Liver (tissue), 9 donors: ENCODE measurements around the gene EXTL1. TPM values are rescaled to one million over a fixed set of nuclear protein-coding genes. Genes with fewer than 3 reads are reported as not detected.

ENCODE experiments used
- DNase-seq: peaks from one replicate; pipeline ENCODE4 v3.0.0-alpha.2; 2017; ENCODE audit warnings: low spot score
- H3K27ac ChIP-seq, 2 donors: one replicate each; pipeline ENCODE4 v1.7.0; 2013; ENCODE audit warnings: inconsistent platforms in 2 of 2, low read length in 2 of 2, control low read depth in 1 of 2, low read depth in 1 of 2, mild to moderate bottlenecking in 1 of 2
- H3K27me3 ChIP-seq, 4 donors: one replicate each; pipeline versions ENCODE4 v1.6.1 to v1.7.0; 2013; ENCODE audit warnings: low read length in 3 of 4, inconsistent platforms in 1 of 4, mild to moderate bottlenecking in 1 of 4, moderate library complexity in 1 of 4; ENCODE audit not compliant: control insufficient read depth in 4 of 4, insufficient read depth in 4 of 4
- H3K36me3 ChIP-seq, 4 donors: one replicate each; pipeline versions ENCODE4 v1.6.1 to v1.7.0; 2013; ENCODE audit warnings: low read length in 3 of 4, mild to moderate bottlenecking in 3 of 4, low read depth in 1 of 4, moderate library complexity in 1 of 4; ENCODE audit not compliant: control insufficient read depth in 4 of 4, insufficient read depth in 3 of 4
- H3K4me1 ChIP-seq, 4 donors: one replicate each; pipeline versions ENCODE4 v1.6.1 to v1.7.0; 2013; ENCODE audit warnings: low read length in 3 of 4, mild to moderate bottlenecking in 3 of 4, moderate library complexity in 1 of 4; ENCODE audit not compliant: control insufficient read depth in 4 of 4, insufficient read depth in 4 of 4
- H3K4me3 ChIP-seq, 3 donors: one replicate each; pipeline versions ENCODE4 v1.6.1 to v1.7.0; 2013; ENCODE audit warnings: low read length in 3 of 3, control low read depth in 1 of 3, low read depth in 1 of 3, mild to moderate bottlenecking in 1 of 3
- H3K9ac ChIP-seq, 2 donors: one replicate each; pipeline ENCODE4 v1.7.0; 2013; ENCODE audit warnings: low read length in 2 of 2, mild to moderate bottlenecking in 2 of 2, moderate library complexity in 2 of 2, control low read depth in 1 of 2, low read depth in 1 of 2
- H3K9me3 ChIP-seq, 4 donors: one replicate each; pipeline versions ENCODE4 v1.6.1 to v1.7.0; 2013; ENCODE audit warnings: low read length in 3 of 4; ENCODE audit not compliant: control insufficient read depth in 4 of 4
- FOXA1 ChIP-seq: IDR thresholded peaks from 2 replicates; pipeline ENCODE4 v1.6.1; 2016; ENCODE audit warnings: antibody characterized with exemption
- FOXA2 ChIP-seq: IDR thresholded peaks from 2 replicates; pipeline ENCODE4 v1.6.1; 2016; ENCODE audit warnings: antibody characterized with exemption
- GABPA ChIP-seq, 2 donors: IDR thresholded peaks in 1 of 2; conservative IDR thresholded peaks in 1 of 2; 2 replicates each; pipeline ENCODE4 v1.6.1; 2016; ENCODE audit warnings: antibody characterized with exemption in 2 of 2, mild to moderate bottlenecking in 1 of 2, moderate library complexity in 1 of 2
- HNF4A ChIP-seq, 2 donors: conservative IDR thresholded peaks; 2 replicates each; pipeline ENCODE4 v1.6.1; 2016; ENCODE audit warnings: antibody characterized with exemption in 2 of 2, mild to moderate bottlenecking in 2 of 2
- HNF4G ChIP-seq: IDR thresholded peaks from 2 replicates; pipeline ENCODE4 v1.6.1; 2016; ENCODE audit warnings: antibody characterized with exemption
- JUND ChIP-seq, 2 donors: IDR thresholded peaks; 2 replicates each; pipeline ENCODE4 v1.6.1; 2016; ENCODE audit warnings: antibody characterized with exemption in 2 of 2
- NR2F2 ChIP-seq: IDR thresholded peaks from 2 replicates; pipeline ENCODE4 v1.6.1; 2016; ENCODE audit warnings: antibody characterized with exemption
- RAD21 ChIP-seq, 2 donors: IDR thresholded peaks; 2 replicates each; pipeline ENCODE4 v1.6.1; 2016; ENCODE audit warnings: antibody characterized with exemption in 2 of 2, mild to moderate bottlenecking in 2 of 2
- RXRA ChIP-seq, 2 donors: IDR thresholded peaks; 2 replicates each; pipeline ENCODE4 v1.6.1; 2017 to 2018; ENCODE audit warnings: antibody characterized with exemption in 2 of 2, mild to moderate bottlenecking in 1 of 2
- SP1 ChIP-seq: IDR thresholded peaks from 2 replicates; pipeline ENCODE4 v1.6.1; 2018; ENCODE audit warnings: antibody characterized with exemption, mild to moderate bottlenecking
- TAF1 ChIP-seq: conservative IDR thresholded peaks from 2 replicates; pipeline ENCODE4 v1.6.1; 2016; ENCODE audit warnings: antibody characterized with exemption, mild to moderate bottlenecking
- YY1 ChIP-seq: IDR thresholded peaks from 2 replicates; pipeline ENCODE4 v1.6.1; 2016; ENCODE audit warnings: antibody characterized with exemption, mild to moderate bottlenecking
- WGBS: extraction: QIAGEN DNeasy Blood & Tissue Kit; methylation state at CpG from one replicate; pipeline ENCODE4 v1.1.7; 2013; 5-methylcytosine and 5-hydroxymethylcytosine counted together
- polyA plus RNA-seq, 2 donors: library from polyadenylated mRNA; stranded (reverse) in 1 of 2; unstranded in 1 of 2; fragments of 200-250 nt in 1 of 2; fragments of >200 nt in 1 of 2; fragmentation: Nextera tagmentation in 1 of 2; extraction: Ambion mirVana in 1 of 2; gene quantifications; one replicate each; pipeline versions ENCODE4 v1.2.1 to v1.2.3, GENCODE V29; 2013 to 2015
- total RNA-seq, 2 donors: library from RNA; depleted of rRNA; stranded (reverse); fragments of >200 nt; gene quantifications; one replicate each; pipeline ENCODE4 v1.2.3, GENCODE V29; 2014
- TF ChIP-seq, protein P1 (sequence below): IDR thresholded peaks from 2 replicates; pipeline ENCODE4 v1.6.1; 2016; ENCODE audit warnings: antibody characterized with exemption
- TF ChIP-seq, protein P2 (sequence below): IDR thresholded peaks from 2 replicates; pipeline ENCODE4 v1.6.1; 2016; ENCODE audit warnings: antibody characterized with exemption
- TF ChIP-seq, protein P3 (sequence below): fragments of 150-350 bp; IDR thresholded peaks from 2 replicates; pipeline ENCODE4 v1.5.1; 2017; ENCODE audit warnings: improper control_type of control experiment, low read depth, low read length; ENCODE audit not compliant: missing input control
- TF ChIP-seq, protein P4 (sequence below): IDR thresholded peaks from 2 replicates; pipeline ENCODE4 v1.6.1; 2016; ENCODE audit warnings: antibody characterized with exemption
- TF ChIP-seq, protein P5 (sequence below): IDR thresholded peaks from 2 replicates; pipeline ENCODE4 v1.6.1; 2016; ENCODE audit warnings: antibody characterized with exemption, mild to moderate bottlenecking
- donor health status: healthy.
- donor health status: healthy.
- donor health status: healthy.
- donor health status: healthy.
- donor health status: healthy.

EXTL1 gene
- total and polyA plus RNA-seq, 4 donors, result under 0.01 TPM; not detected in 3

DNA sequence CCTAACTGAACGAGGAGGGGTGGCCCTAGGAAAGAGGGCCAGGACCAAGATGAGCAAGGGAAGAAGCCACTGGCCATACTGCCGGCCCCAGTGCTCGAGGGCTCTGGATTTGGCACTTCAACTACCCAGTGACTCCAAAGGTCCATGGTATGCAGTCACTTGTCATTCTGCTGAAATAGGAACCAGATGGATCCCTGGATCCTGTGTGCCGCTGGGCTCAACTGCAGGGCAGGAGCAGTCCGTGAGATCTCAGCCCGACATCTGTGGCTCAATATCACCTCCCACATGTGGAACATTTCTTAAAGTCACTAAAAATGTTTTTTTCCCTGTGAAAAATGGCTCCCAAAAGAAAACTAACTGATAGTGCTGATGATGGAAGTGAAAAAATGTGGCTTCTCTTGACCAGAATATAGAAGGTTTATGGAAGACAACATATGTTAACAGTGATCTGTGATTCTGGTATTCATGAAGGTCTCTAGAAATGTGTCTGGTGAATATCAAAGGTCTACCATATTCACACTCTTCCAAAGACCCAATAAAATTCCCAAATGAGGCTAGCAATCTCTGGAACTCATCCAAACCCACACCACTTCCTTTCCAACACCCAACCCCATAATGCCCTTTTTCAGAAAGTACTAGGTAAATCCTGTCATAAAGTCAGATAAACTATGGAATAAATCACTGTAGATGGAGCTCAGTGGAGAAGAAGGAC, 47.8 kb upstream of the EXTL1 start (continued):
- TF ChIP-seq, protein P1, sequence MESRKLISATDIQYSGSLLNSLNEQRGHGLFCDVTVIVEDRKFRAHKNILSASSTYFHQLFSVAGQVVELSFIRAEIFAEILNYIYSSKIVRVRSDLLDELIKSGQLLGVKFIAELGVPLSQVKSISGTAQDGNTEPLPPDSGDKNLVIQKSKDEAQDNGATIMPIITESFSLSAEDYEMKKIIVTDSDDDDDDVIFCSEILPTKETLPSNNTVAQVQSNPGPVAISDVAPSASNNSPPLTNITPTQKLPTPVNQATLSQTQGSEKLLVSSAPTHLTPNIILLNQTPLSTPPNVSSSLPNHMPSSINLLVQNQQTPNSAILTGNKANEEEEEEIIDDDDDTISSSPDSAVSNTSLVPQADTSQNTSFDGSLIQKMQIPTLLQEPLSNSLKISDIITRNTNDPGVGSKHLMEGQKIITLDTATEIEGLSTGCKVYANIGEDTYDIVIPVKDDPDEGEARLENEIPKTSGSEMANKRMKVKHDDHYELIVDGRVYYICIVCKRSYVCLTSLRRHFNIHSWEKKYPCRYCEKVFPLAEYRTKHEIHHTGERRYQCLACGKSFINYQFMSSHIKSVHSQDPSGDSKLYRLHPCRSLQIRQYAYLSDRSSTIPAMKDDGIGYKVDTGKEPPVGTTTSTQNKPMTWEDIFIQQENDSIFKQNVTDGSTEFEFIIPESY, result no peak
- TF ChIP-seq SP1 (no peak), GABPA (IDR thresholded peaks at IDR 0.05 in 1 of 2, conservative IDR thresholded peaks at IDR 0.05 in 1 of 2) (no peak), RAD21 (IDR thresholded peaks at IDR 0.05) (no peak), TAF1 (no peak)
- TF ChIP-seq, protein P2, sequence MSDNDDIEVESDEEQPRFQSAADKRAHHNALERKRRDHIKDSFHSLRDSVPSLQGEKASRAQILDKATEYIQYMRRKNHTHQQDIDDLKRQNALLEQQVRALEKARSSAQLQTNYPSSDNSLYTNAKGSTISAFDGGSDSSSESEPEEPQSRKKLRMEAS, result no peak

DNA sequence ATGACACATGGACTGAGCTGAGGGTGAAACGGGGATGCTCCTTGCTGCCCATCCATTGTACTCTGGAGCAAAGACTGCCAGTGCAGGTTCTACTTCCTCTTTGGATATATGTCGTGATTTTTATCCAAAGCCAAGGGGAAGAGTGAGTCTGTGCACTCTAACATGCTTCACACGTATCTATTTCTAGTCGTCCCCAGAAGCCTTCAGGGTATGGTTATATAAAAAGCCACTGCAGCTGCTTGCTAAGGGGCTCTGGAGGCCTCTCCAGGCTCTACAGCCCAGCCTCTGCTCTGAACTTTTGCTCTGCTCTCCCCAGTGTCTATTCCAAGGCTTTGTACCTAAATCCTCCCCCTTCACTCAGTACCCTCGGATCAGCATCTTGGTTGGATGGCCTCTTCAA, 43.8 kb upstream of the EXTL1 start:
- Histone ChIP-seq H3K27me3 (no peaks in the 10 kb centered on the region), H3K36me3 (peaks cover 15 to 61% (median 39%) of the 10 kb centered on the region in 4 donors), H3K4me1 (no peaks in the 10 kb centered on the region), H3K27ac (no peak overlapping the region), H3K4me3 (no peak overlapping the region), H3K9ac (no peak overlapping the region), H3K9me3 (no peaks in the 10 kb centered on the region)
- TF ChIP-seq, protein P2, result no peak
- no peak for TF ChIP-seq TAF1
- TF ChIP-seq RAD21 (IDR thresholded peaks at IDR 0.05), result no peak
- TF ChIP-seq FOXA2, result no peak
- TF ChIP-seq HNF4A (conservative IDR thresholded peaks at IDR 0.05), result no peak
- no peak for TF ChIP-seq NR2F2
- TF ChIP-seq RXRA (IDR thresholded peaks at IDR 0.05), result no peak
- no peak for TF ChIP-seq HNF4G
- TF ChIP-seq FOXA1, result no peak
- TF ChIP-seq, protein P3, sequence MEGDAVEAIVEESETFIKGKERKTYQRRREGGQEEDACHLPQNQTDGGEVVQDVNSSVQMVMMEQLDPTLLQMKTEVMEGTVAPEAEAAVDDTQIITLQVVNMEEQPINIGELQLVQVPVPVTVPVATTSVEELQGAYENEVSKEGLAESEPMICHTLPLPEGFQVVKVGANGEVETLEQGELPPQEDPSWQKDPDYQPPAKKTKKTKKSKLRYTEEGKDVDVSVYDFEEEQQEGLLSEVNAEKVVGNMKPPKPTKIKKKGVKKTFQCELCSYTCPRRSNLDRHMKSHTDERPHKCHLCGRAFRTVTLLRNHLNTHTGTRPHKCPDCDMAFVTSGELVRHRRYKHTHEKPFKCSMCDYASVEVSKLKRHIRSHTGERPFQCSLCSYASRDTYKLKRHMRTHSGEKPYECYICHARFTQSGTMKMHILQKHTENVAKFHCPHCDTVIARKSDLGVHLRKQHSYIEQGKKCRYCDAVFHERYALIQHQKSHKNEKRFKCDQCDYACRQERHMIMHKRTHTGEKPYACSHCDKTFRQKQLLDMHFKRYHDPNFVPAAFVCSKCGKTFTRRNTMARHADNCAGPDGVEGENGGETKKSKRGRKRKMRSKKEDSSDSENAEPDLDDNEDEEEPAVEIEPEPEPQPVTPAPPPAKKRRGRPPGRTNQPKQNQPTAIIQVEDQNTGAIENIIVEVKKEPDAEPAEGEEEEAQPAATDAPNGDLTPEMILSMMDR, result no peak
- TF ChIP-seq, protein P4, sequence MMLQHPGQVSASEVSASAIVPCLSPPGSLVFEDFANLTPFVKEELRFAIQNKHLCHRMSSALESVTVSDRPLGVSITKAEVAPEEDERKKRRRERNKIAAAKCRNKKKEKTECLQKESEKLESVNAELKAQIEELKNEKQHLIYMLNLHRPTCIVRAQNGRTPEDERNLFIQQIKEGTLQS, result no peak
- no peak for TF ChIP-seq GABPA (IDR thresholded peaks at IDR 0.05 in 1 of 2, conservative IDR thresholded peaks at IDR 0.05 in 1 of 2)
- TF ChIP-seq SP1, result no peak
- no peak for TF ChIP-seq JUND (IDR thresholded peaks at IDR 0.05)
- TF ChIP-seq YY1, result no peak
- TF ChIP-seq, protein P1, result no peak
- TF ChIP-seq, protein P5, sequence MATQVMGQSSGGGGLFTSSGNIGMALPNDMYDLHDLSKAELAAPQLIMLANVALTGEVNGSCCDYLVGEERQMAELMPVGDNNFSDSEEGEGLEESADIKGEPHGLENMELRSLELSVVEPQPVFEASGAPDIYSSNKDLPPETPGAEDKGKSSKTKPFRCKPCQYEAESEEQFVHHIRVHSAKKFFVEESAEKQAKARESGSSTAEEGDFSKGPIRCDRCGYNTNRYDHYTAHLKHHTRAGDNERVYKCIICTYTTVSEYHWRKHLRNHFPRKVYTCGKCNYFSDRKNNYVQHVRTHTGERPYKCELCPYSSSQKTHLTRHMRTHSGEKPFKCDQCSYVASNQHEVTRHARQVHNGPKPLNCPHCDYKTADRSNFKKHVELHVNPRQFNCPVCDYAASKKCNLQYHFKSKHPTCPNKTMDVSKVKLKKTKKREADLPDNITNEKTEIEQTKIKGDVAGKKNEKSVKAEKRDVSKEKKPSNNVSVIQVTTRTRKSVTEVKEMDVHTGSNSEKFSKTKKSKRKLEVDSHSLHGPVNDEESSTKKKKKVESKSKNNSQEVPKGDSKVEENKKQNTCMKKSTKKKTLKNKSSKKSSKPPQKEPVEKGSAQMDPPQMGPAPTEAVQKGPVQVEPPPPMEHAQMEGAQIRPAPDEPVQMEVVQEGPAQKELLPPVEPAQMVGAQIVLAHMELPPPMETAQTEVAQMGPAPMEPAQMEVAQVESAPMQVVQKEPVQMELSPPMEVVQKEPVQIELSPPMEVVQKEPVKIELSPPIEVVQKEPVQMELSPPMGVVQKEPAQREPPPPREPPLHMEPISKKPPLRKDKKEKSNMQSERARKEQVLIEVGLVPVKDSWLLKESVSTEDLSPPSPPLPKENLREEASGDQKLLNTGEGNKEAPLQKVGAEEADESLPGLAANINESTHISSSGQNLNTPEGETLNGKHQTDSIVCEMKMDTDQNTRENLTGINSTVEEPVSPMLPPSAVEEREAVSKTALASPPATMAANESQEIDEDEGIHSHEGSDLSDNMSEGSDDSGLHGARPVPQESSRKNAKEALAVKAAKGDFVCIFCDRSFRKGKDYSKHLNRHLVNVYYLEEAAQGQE, result no peak
- no peak for DNase-seq
- 96% methylated on average over 5 of the region's 5 CpGs for WGBS
